Prostate gland (tissue), 2 donors: ENCODE measurements around the gene POLD2.

ENCODE experiments used
- CTCF ChIP-seq, 4 experiments: fragments of 200-600 bp in 2 of 4; fragments of 450-650 bp in 2 of 4; sonication (generic) in 2 of 4; IDR thresholded peaks; 1 replicate in 3 of 4; 2 replicates in 1 of 4; pipeline ENCODE4 v1.5.1; 2016 to 2019; ENCODE audit warnings: antibody characterized with exemption in 4 of 4, mild to moderate bottlenecking in 2 of 4, moderate library complexity in 2 of 4
- POLR2AphosphoS5 ChIP-seq: sonication (generic); formaldehyde crosslinking; IDR thresholded peaks from one replicate; pipeline ENCODE4 v1.6.1; 2017; ENCODE audit warnings: antibody characterized with exemption

GRCh38 chr7:44151956-44152355 is 28.6 kb upstream of the POLD2 start:
- TF ChIP-seq CTCF (IDR thresholded peaks at IDR 0.05), result no peak
- no peak for TF ChIP-seq POLR2AphosphoS5
